ENCODE results near the gene PJA2. TPM values are rescaled to one million over a fixed set of nuclear protein-coding genes. Genes with fewer than 3 reads are reported as not detected.

Gene PJA2
- total RNA-seq, 2 experiments from 2014 or later: 57.3 to 58.5 TPM

DNA sequence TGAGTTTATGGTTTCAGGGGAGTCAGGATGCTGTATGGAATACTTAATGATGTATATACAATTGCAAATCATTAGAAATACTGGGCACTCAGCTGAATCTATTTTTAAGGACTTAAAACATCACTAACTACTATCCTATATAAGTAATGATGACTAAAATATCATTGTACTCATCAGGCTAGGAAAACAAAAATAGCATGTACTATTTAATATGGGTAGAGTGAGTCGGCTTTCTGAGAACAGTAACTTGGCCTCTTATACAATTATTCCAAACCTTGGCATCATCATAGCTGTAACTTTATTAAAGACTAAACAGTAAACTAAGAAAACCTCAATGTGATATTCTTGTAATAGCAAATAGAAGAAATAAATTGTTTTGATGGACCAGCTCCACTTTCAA is 94.5 kb downstream of the PJA2 start:
- Mint-ChIP-seq H3K27ac (no peak overlapping the region), H3K9me3 (no peaks in the 10 kb centered on the region), H3K36me3 (no peaks in the 10 kb centered on the region), H3K4me3 (no peak overlapping the region), H3K4me1 (ENCODE audit: low read depth) (no peaks in the 10 kb centered on the region), H3K27me3 (no peaks in the 10 kb centered on the region)
- intact Hi-C loops (cut with micrococcal nuclease): no loop called here
- CTCF ChIA-PET: no interaction called here
- DNase-seq: no peak
- POLR2A ChIA-PET: no interaction called here

DNA sequence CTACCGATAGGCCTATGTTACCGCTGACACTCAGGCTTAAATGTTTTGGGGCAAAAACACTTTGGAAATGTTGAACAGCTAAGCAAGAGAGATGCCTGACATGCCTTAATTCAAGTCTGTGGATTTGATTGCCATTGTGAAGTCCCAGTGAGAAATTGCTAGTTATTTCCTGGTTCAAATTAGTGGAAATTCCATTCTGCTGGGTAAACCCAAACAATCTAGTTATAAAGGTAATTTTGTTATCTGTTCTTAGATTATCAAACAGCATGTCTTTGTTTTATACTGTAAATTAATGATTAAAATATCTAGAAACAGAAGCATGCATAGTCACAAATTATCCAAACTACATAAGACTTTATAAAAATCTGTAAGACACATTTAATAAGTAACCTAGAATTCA is 96.6 kb downstream of the PJA2 start:
- Mint-ChIP-seq H3K27ac (no peak overlapping the region), H3K36me3 (no peaks in the 10 kb centered on the region), H3K9me3 (no peaks in the 10 kb centered on the region), H3K4me3 (no peak overlapping the region), H3K4me1 (ENCODE audit: low read depth) (no peaks in the 10 kb centered on the region), H3K27me3 (no peaks in the 10 kb centered on the region)
- POLR2A ChIA-PET: no interaction called here
- CTCF ChIA-PET: no interaction called here
- no peak for DNase-seq
- intact Hi-C loops (cut with micrococcal nuclease): no loop called here

DNA sequence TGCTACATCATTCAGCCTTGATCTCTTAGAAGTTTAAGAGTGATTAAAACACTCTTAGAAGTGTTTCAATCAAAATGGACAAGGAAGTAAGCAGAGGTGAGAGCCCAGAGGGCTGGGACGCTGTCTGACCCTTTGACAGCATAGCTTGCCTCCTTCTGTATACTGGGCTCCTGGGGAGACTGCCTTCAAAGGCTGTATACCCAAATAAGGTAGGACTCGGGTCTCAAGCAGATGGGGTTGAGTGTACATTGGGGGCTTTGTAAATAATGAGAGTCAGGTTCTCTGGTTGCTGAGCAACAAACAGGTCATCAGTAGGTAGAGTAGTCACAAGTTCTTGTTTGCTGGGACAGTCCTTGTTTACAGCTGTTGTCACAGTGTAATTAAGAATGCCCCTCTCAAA is 97.1 kb downstream of the PJA2 start:
- Mint-ChIP-seq H3K27ac (no peak overlapping the region), H3K27me3 (no peaks in the 10 kb centered on the region), H3K4me3 (no peak overlapping the region), H3K36me3 (no peaks in the 10 kb centered on the region), H3K4me1 (ENCODE audit: low read depth) (no peaks in the 10 kb centered on the region), H3K9me3 (no peaks in the 10 kb centered on the region)
- ChIA-PET CTCF (no interaction called here), POLR2A (no interaction called here)
- intact Hi-C loops (cut with micrococcal nuclease): no loop called here
- DNase-seq: no peak

DNA sequence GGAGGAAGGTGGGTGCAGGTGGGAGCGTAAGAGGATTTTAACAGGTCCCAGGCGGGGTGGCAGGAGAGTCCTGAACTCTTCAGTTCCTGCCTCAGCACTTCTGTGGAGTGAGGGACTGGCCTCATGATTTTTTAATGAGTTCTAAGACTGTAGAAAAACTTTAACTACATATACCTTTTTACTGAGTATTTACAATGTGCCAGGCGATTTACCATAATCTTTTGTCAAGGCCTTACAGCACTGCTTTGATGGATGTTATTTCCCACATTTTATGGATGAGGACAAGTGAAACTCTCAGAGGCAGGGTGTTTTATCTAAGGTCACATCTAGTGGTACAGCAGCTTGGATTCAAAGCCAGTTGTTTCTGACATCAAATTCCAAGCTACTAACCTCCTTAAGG is 99.5 kb downstream of the PJA2 start:
- ChIA-PET CTCF (no interaction called here), POLR2A (no interaction called here)
- no peak for DNase-seq
- Mint-ChIP-seq H3K27me3 (no peaks in the 10 kb centered on the region), H3K4me3 (no peak overlapping the region), H3K36me3 (no peaks in the 10 kb centered on the region), H3K27ac (no peak overlapping the region), H3K4me1 (ENCODE audit: low read depth) (no peaks in the 10 kb centered on the region), H3K9me3 (no peaks in the 10 kb centered on the region)
- intact Hi-C loops (cut with micrococcal nuclease): no loop called here

DNA sequence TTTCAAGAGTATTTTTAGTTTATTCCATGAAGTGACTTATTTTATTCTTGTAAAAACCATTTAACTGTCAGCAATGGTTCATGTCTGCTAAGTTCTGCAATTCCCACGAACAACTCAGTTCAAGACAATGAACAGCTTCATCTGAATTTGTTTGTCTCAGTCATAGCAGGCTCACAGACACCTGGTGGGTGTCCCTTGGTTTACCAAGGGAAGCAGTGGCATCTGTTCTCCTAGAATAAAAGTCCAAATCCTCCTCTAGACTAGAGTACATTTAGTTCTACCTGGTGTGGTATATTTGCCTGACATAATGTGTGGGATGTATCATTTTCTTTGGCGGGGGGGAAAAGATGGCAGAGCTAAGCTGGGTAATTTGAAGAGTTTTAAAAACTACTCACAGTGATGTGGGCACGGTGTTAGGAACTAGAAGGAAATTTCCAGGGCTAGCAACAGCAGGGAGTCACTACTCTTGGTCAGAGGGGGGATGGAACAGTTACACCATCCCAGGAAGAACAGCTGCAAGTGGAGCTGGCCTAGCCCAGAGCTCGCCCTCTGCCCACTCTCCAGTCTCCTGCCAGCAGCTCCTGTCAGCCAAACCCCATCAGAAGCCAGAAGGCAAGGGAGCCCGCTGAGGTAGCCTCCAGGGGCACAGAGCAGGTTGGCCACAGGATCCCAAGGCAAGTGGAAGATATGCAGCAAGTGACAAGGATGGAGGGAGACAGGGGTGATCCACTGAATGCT is 100.3 kb downstream of the PJA2 start:
- no peaks in the 10 kb centered on the region for H3K27me3 Mint-ChIP-seq

DNA sequence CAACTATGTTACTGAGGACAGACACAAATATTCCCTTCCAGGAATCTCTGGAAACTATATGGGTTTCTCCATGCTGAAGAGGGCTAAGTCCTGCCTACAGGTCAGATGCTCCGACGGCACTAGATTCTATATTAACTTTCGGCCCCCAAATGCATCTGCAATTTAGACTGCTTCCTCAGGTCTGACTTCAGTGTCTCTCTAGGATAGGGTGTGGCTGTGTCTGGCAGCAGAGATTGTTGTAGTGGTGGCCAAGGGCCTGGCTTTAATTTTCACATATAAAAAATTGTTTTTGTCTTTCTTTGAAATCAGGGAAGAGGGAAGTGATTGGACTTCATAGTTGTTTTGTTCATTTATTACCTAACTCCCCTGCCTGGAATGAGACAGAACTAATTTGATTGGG is 101.8 kb downstream of the PJA2 start:
- ChIA-PET POLR2A (no interaction called here), CTCF (no interaction called here)
- H3K36me3 Mint-ChIP-seq: no peaks in the 10 kb centered on the region
- intact Hi-C loops (cut with micrococcal nuclease): no loop called here
- no peak overlapping the region for H3K27ac Mint-ChIP-seq
- H3K9me3 Mint-ChIP-seq: no peaks in the 10 kb centered on the region
- H3K4me3 Mint-ChIP-seq: no peak overlapping the region
- DNase-seq: no peak
- no peaks in the 10 kb centered on the region for H3K4me1 Mint-ChIP-seq (ENCODE audit: low read depth)
- no peaks in the 10 kb centered on the region for H3K27me3 Mint-ChIP-seq

More for the DNA sequence above, 100.3 kb downstream of the PJA2 start:
- H3K36me3 Mint-ChIP-seq: no peaks in the 10 kb centered on the region
- intact Hi-C loops (cut with micrococcal nuclease): no loop called here
- no peaks in the 10 kb centered on the region for H3K9me3 Mint-ChIP-seq
- H3K4me1 Mint-ChIP-seq (ENCODE audit: low read depth): no peaks in the 10 kb centered on the region
- no peak overlapping the region for H3K4me3 Mint-ChIP-seq
- CTCF ChIA-PET: no interaction called here
- no peak for DNase-seq
- H3K27ac Mint-ChIP-seq: no peak overlapping the region
- POLR2A ChIA-PET: no interaction called here

DNA sequence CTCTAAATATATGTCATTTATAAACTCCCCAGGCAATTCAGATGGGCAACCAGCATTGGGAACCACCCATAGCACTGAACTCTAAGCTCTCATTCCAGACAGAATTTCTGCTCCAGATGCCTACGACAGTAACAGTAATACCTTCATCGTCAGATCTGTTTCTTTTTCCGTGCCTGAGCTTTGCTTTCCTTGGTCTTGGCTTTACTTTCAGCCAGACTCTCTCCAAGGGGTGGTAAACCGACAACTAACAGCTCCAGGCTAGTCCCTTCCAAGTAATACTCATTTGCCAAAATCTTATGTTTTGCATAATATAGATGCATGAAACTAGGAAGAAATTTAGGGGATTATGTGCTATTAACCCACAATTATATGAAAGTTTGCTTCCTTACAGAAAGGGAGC is 102.3 kb downstream of the PJA2 start:
- Mint-ChIP-seq H3K4me1 (ENCODE audit: low read depth) (no peaks in the 10 kb centered on the region), H3K4me3 (no peak overlapping the region), H3K36me3 (no peaks in the 10 kb centered on the region), H3K9me3 (no peaks in the 10 kb centered on the region), H3K27ac (no peak overlapping the region), H3K27me3 (no peaks in the 10 kb centered on the region)
- ChIA-PET CTCF (no interaction called here), POLR2A (no interaction called here)
- DNase-seq: no peak
- intact Hi-C loops (cut with micrococcal nuclease): no loop called here

DNA sequence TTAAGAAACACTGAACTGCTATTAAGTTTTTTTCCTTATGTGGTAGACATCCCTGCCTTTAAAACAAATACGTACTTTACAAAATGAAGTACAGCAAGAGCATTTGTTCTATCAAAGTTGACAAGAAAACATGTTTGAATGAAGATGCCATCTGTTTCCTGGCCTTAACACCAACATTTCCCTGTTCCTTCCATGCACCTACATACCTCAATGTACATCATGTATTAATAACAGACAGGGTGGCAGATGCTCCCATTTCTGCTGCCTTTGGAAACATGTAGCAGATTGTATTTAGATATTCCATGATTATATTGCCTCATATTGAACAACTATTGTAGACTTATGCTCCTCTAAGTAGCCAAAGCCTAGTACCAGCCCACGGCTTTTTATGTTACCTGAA is 104.4 kb downstream of the PJA2 start:
- Mint-ChIP-seq H3K4me3 (no peak overlapping the region), H3K36me3 (no peaks in the 10 kb centered on the region), H3K4me1 (ENCODE audit: low read depth) (no peaks in the 10 kb centered on the region), H3K27ac (no peak overlapping the region), H3K9me3 (no peaks in the 10 kb centered on the region), H3K27me3 (no peaks in the 10 kb centered on the region)
- intact Hi-C loops (cut with micrococcal nuclease): no loop called here
- ChIA-PET CTCF (no interaction called here), POLR2A (no interaction called here)
- no peak for DNase-seq

DNA sequence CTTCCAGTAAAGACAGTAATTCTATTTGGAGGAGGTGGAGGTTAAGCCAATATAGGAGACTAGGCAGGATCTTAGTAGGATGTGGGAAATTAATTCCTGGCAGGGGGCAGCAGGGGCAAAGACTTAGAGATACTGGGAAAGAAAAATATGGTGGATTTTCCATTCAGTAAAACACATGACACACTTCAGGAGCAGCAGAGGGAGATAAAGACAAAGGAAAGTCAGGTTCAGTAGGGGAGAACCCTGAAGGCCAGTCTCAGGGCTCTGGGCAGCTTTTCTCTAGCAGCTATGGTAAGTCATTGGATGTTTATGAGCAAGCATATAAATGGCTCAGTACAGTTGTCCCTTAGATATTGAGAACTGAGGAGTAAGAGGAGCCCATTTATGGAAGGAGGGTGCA is 105.5 kb downstream of the PJA2 start:
- POLR2A ChIA-PET: no interaction called here
- CTCF ChIA-PET: no interaction called here

DNA sequence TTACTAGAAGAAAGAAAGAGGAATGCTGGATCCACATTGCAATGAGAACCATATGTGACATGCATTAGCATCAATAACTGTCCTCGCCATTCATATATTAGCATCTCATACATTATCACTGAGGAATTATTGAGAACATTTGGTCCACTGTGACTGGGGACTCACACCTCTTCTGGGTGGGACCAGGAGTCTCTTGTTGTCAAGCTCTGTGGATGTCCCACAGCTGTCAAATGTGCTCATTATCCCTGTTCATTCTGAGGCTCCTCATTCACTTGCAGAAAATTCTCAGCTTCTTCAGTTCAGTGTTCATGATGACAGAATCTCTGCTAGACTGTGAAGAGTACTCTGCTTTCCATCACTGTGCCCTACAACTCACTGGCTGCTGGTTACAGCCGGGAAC is 109.4 kb downstream of the PJA2 start:
- Mint-ChIP-seq H3K27me3 (no peaks in the 10 kb centered on the region), H3K27ac (no peak overlapping the region), H3K4me3 (no peak overlapping the region), H3K36me3 (no peaks in the 10 kb centered on the region), H3K4me1 (ENCODE audit: low read depth) (no peaks in the 10 kb centered on the region), H3K9me3 (no peaks in the 10 kb centered on the region)
- no peak for DNase-seq
- ChIA-PET CTCF (no interaction called here), POLR2A (no interaction called here)
- intact Hi-C loops (cut with micrococcal nuclease): no loop called here

More for the DNA sequence above, 105.5 kb downstream of the PJA2 start:
- Mint-ChIP-seq H3K27me3 (no peaks in the 10 kb centered on the region), H3K36me3 (no peaks in the 10 kb centered on the region), H3K4me1 (ENCODE audit: low read depth) (no peaks in the 10 kb centered on the region), H3K4me3 (no peak overlapping the region), H3K9me3 (no peaks in the 10 kb centered on the region), H3K27ac (no peak overlapping the region)
- intact Hi-C loops (cut with micrococcal nuclease): no loop called here
- no peak for DNase-seq

DNA sequence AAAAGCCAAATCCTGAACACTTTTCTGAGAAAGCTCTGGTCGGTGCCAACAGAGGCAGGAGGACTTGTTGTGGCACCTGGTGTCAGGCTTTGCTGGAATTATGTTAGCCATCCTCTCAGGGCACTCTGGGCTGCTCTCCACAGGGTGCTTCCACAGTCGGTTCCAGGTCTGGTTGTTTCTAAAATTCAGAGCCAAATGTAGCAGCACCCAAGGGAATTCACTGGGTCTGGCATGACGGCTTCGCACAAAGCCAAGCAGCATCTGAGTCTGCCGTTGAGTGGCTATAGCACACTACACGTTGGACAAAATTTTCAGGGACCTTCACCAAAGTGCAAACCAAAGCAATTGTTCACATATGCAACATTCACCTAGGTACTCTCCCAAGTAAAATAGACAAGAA is 110.2 kb downstream of the PJA2 start:
- H3K27ac Mint-ChIP-seq: no peak overlapping the region
- POLR2A ChIA-PET: no interaction called here
- intact Hi-C loops (cut with micrococcal nuclease): no loop called here

DNA sequence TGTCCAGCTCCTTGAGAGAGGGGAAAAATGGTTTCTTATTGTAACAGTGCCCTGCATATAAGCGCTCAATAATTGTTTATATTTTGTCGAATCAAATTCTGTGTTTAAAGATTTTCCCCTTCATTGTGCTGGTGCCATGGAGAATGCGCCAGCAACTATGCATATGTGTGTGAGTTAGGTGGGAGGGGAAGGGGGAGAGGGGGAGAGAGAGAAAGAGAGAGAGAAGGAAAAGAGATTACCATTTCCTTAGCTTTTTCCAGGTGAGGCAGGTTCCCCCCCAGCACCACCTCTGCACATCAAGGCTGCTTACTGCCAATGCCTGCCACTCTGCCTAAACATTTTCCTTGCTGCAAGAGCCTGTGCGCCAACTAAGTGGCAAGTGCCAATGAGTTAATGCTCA is 111.0 kb downstream of the PJA2 start:
- intact Hi-C loops (cut with micrococcal nuclease): no loop called here
- Mint-ChIP-seq H3K27ac (no peak overlapping the region), H3K27me3 (no peaks in the 10 kb centered on the region), H3K4me3 (no peak overlapping the region), H3K36me3 (peaks cover 5% of the 10 kb centered on the region), H3K4me1 (ENCODE audit: low read depth) (no peaks in the 10 kb centered on the region), H3K9me3 (no peaks in the 10 kb centered on the region)
- CTCF ChIA-PET: no interaction called here
- POLR2A ChIA-PET: no interaction called here
- DNase-seq: no peak

More for the DNA sequence above, 110.2 kb downstream of the PJA2 start:
- H3K9me3 Mint-ChIP-seq: no peaks in the 10 kb centered on the region
- DNase-seq: no peak
- H3K27me3 Mint-ChIP-seq: no peaks in the 10 kb centered on the region
- no peaks in the 10 kb centered on the region for H3K4me1 Mint-ChIP-seq (ENCODE audit: low read depth)
- CTCF ChIA-PET: no interaction called here
- no peaks in the 10 kb centered on the region for H3K36me3 Mint-ChIP-seq
- H3K4me3 Mint-ChIP-seq: no peak overlapping the region

DNA sequence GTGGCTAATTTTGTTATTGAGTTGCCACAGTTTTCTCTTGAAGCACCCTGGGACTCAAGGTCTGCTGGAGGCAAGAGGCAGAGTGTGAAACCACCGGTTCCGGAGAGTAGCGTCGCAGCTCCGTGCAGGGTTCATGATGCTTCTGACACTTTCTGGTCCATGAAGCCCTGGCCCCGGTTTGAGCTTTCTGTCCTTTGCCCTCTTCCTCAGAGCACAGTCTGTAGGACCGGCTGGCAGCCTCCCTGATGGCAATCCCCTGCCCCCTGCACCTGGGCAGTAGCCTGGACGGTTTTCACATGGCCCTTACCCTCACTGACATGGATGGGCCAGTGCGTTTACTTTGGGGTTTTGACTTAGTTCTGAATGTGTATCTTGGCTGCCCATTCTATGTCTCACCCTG is 111.9 kb downstream of the PJA2 start:
- Mint-ChIP-seq H3K4me1 (ENCODE audit: low read depth) (no peaks in the 10 kb centered on the region), H3K4me3 (no peak overlapping the region), H3K36me3 (peaks cover 10% of the 10 kb centered on the region), H3K27me3 (no peaks in the 10 kb centered on the region), H3K27ac (no peak overlapping the region), H3K9me3 (peaks cover 3% of the 10 kb centered on the region)
- CTCF ChIA-PET: no interaction called here
- POLR2A ChIA-PET: no interaction called here
- DNase-seq: no peak
- intact Hi-C loops (cut with micrococcal nuclease): no loop called here

DNA sequence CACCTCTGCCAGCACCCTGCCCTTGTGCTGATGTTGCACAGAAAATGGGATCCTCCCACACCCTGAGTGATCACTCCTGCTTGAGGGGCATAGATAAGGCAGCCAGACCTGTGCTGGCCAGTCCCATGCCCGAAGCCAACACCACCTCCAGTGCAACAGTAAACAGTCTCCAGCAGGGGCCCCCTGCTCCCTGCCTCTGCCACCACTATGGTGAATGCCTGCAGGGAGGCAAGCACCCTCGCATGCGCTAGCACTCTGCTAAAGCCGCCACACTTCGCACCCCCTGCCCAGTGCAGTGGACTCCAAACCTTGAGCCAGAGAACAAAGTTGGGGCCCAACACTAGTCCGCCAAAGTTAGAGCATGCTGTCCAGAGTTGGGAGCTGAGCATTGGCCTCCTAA is 118.7 kb downstream of the PJA2 start:
- intact Hi-C loops (cut with micrococcal nuclease): no loop called here
- Mint-ChIP-seq H3K9me3 (peaks cover 24% of the 10 kb centered on the region), H3K36me3 (peaks cover 32% of the 10 kb centered on the region), H3K4me3 (no peak overlapping the region), H3K4me1 (ENCODE audit: low read depth) (no peaks in the 10 kb centered on the region), H3K27ac (no peak overlapping the region), H3K27me3 (no peaks in the 10 kb centered on the region)
- CTCF ChIA-PET: no interaction called here
- DNase-seq: no peak
- POLR2A ChIA-PET: no interaction called here
